ENCODE data around the gene EPHA3. TPM values are rescaled to one million over a fixed set of nuclear protein-coding genes. Genes with fewer than 3 reads are reported as not detected.

The EPHA3 gene
- total RNA-seq, 1 donor from 2014 or later, result 5.0 TPM

GRCh38 chr3:89246326-89246725 lies 138.9 kb downstream of the EPHA3 start:
- Histone ChIP-seq H2AFZ (ENCODE audit: low read depth, low read length) (no peak overlapping the region), H4K20me1 (ENCODE audit: insufficient read depth, low read length) (no peaks in the 10 kb centered on the region), H3K27me3 (ENCODE audit: insufficient read depth, low read length) (no peaks in the 10 kb centered on the region), H3K27ac (ENCODE audit: low read depth, low read length) (no peak overlapping the region), H3K4me2 (ENCODE audit: low read length) (no peak overlapping the region), H3K36me3 (ENCODE audit: insufficient read depth, low read length) (no peaks in the 10 kb centered on the region), H3K9me3 (ENCODE audit: insufficient read depth, low read depth, low read length) (no peaks in the 10 kb centered on the region), H3K4me3 (ENCODE audit: insufficient read depth, low read depth, low read length) (no peak overlapping the region), H3K4me1 (ENCODE audit: insufficient read depth, low read length) (no peaks in the 10 kb centered on the region), H3K79me2 (ENCODE audit: insufficient read depth, low read length) (no peaks in the 10 kb centered on the region), H3K9ac (ENCODE audit: low read length) (no peak overlapping the region)
- H3K36me3 Mint-ChIP-seq (ENCODE audit: low read depth, unreplicated experiment), result no peaks in the 10 kb centered on the region
- no peak for TF ChIP-seq EZH2 (IDR thresholded peaks at IDR 0.05; ENCODE audit: insufficient read depth, low read length)
- TF ChIP-seq CTCF (IDR thresholded peaks at IDR 0.05; ENCODE audit: insufficient read depth, low read depth, low read length), result no peak
- H3K27ac Mint-ChIP-seq (ENCODE audit: unreplicated experiment), result no peak overlapping the region
- H3K4me3 Mint-ChIP-seq (ENCODE audit: unreplicated experiment), result no peak overlapping the region
- DNase-seq (ENCODE audit: low read depth), result no peak
- no peak for FAIRE-seq
- no peaks in the 10 kb centered on the region for H3K4me1 Mint-ChIP-seq (ENCODE audit: low read depth, unreplicated experiment)
- no peaks in the 10 kb centered on the region for H3K9me3 Mint-ChIP-seq (ENCODE audit: unreplicated experiment)
- no peaks in the 10 kb centered on the region for H3K27me3 Mint-ChIP-seq (ENCODE audit: low read depth, unreplicated experiment)

- H3K4me3 Mint-ChIP-seq (ENCODE audit: unreplicated experiment), result no peak overlapping the region
- DNase-seq (ENCODE audit: low read depth) (no peak), FAIRE-seq (no peak)
- no peak overlapping the region for H3K27ac Mint-ChIP-seq (ENCODE audit: unreplicated experiment)
- no peaks in the 10 kb centered on the region for H3K27me3 Mint-ChIP-seq (ENCODE audit: low read depth, unreplicated experiment)
- H3K36me3 Mint-ChIP-seq (ENCODE audit: low read depth, unreplicated experiment), result no peaks in the 10 kb centered on the region
- H3K4me1 Mint-ChIP-seq (ENCODE audit: low read depth, unreplicated experiment), result no peaks in the 10 kb centered on the region
- H3K4me2 ChIP-seq (ENCODE audit: low read length), result no peak overlapping the region
- H3K4me1 ChIP-seq (ENCODE audit: insufficient read depth, low read length), result no peaks in the 10 kb centered on the region
- H3K27ac ChIP-seq (ENCODE audit: low read depth, low read length), result no peak overlapping the region
- TF ChIP-seq EZH2 (IDR thresholded peaks at IDR 0.05; ENCODE audit: insufficient read depth, low read length), result no peak
- TF ChIP-seq CTCF (IDR thresholded peaks at IDR 0.05; ENCODE audit: insufficient read depth, low read depth, low read length), result no peak
- H3K79me2 ChIP-seq (ENCODE audit: insufficient read depth, low read length), result no peaks in the 10 kb centered on the region
- H3K9me3 Mint-ChIP-seq (ENCODE audit: unreplicated experiment), result no peaks in the 10 kb centered on the region
- no peak overlapping the region for H3K4me3 ChIP-seq (ENCODE audit: insufficient read depth, low read depth, low read length)
- H3K9ac ChIP-seq (ENCODE audit: low read length), result no peak overlapping the region
- no peaks in the 10 kb centered on the region for H3K9me3 ChIP-seq (ENCODE audit: insufficient read depth, low read depth, low read length)
- no peaks in the 10 kb centered on the region for H3K36me3 ChIP-seq (ENCODE audit: insufficient read depth, low read length)
- no peaks in the 10 kb centered on the region for H3K27me3 ChIP-seq (ENCODE audit: insufficient read depth, low read length)
- no peak overlapping the region for H2AFZ ChIP-seq (ENCODE audit: low read depth, low read length)
- no peaks in the 10 kb centered on the region for H4K20me1 ChIP-seq (ENCODE audit: insufficient read depth, low read length)
These were observed 143.3 kb downstream of the EPHA3 start for GRCh38 chr3:89250742-89251141.

GRCh38 chr3:89252016-89252415 lies 144.6 kb downstream of the EPHA3 start:
- no peaks in the 10 kb centered on the region for H3K27me3 Mint-ChIP-seq (ENCODE audit: low read depth, unreplicated experiment)
- H3K4me2 ChIP-seq (ENCODE audit: low read length), result no peak overlapping the region
- no peak overlapping the region for H3K27ac Mint-ChIP-seq (ENCODE audit: unreplicated experiment)
- H3K27ac ChIP-seq (ENCODE audit: low read depth, low read length), result no peak overlapping the region
- no peaks in the 10 kb centered on the region for H3K4me1 Mint-ChIP-seq (ENCODE audit: low read depth, unreplicated experiment)
- no peaks in the 10 kb centered on the region for H3K36me3 ChIP-seq (ENCODE audit: insufficient read depth, low read length)
- DNase-seq (ENCODE audit: low read depth) (no peak), FAIRE-seq (no peak)
- TF ChIP-seq EZH2 (IDR thresholded peaks at IDR 0.05; ENCODE audit: insufficient read depth, low read length), result no peak
- TF ChIP-seq CTCF (IDR thresholded peaks at IDR 0.05; ENCODE audit: insufficient read depth, low read depth, low read length), result no peak
- no peaks in the 10 kb centered on the region for H3K36me3 Mint-ChIP-seq (ENCODE audit: low read depth, unreplicated experiment)
- no peaks in the 10 kb centered on the region for H3K9me3 Mint-ChIP-seq (ENCODE audit: unreplicated experiment)
- no peak overlapping the region for H3K4me3 Mint-ChIP-seq (ENCODE audit: unreplicated experiment)
- H2AFZ ChIP-seq (ENCODE audit: low read depth, low read length), result no peak overlapping the region
- H4K20me1 ChIP-seq (ENCODE audit: insufficient read depth, low read length), result no peaks in the 10 kb centered on the region
- H3K27me3 ChIP-seq (ENCODE audit: insufficient read depth, low read length), result no peaks in the 10 kb centered on the region
- H3K4me1 ChIP-seq (ENCODE audit: insufficient read depth, low read length), result no peaks in the 10 kb centered on the region
- H3K4me3 ChIP-seq (ENCODE audit: insufficient read depth, low read depth, low read length), result no peak overlapping the region
- no peaks in the 10 kb centered on the region for H3K79me2 ChIP-seq (ENCODE audit: insufficient read depth, low read length)
- no peaks in the 10 kb centered on the region for H3K9me3 ChIP-seq (ENCODE audit: insufficient read depth, low read depth, low read length)
- H3K9ac ChIP-seq (ENCODE audit: low read length), result no peak overlapping the region

Data from astrocyte (in vitro differentiated cells and primary cell).